Stomach smooth muscle (tissue), 2 donors: ENCODE results near the gene RHCG.

Experiments
- H3K27ac ChIP-seq: one replicate; pipeline ENCODE4 v1.7.0; 2013; ENCODE audit warnings: mild to moderate bottlenecking, low read length, inconsistent platforms
- H3K27me3 ChIP-seq, 2 donors: one replicate each; pipeline ENCODE4 v1.7.0; 2013; ENCODE audit warnings: low read length in 2 of 2; ENCODE audit not compliant: insufficient read depth in 2 of 2, control insufficient read depth in 1 of 2
- H3K36me3 ChIP-seq, 2 donors: one replicate each; pipeline ENCODE4 v1.7.0; 2013; ENCODE audit warnings: low read length in 2 of 2; ENCODE audit not compliant: control insufficient read depth in 2 of 2, insufficient read depth in 2 of 2
- H3K4me1 ChIP-seq: one replicate; pipeline ENCODE4 v1.7.0; 2013; ENCODE audit warnings: low read length; ENCODE audit not compliant: control insufficient read depth, insufficient read depth
- H3K4me3 ChIP-seq, 2 donors: one replicate each; pipeline ENCODE4 v1.7.0; 2013; ENCODE audit warnings: low read length in 2 of 2
- H3K9ac ChIP-seq, 2 donors: one replicate each; pipeline ENCODE4 v1.7.0; 2013; ENCODE audit warnings: low read length in 2 of 2, mild to moderate bottlenecking in 1 of 2
- H3K9me3 ChIP-seq, 2 donors: one replicate each; pipeline ENCODE4 v1.7.0; 2013; ENCODE audit warnings: low read length in 2 of 2; ENCODE audit not compliant: control insufficient read depth in 2 of 2
- donor health status: healthy.
- donor health status: Pancreatic carcinoma.

Gene RHCG

GRCh38 chr15:89496155-89497098, at the start of gene RHCG:
Gene RHCG, minus strand, starts transcription at chr15:89496583. Its CDS starts 39 bp downstream, at chr15:89496544.
- H3K36me3 ChIP-seq = no peaks in the 10 kb centered on the region
- no peaks in the 10 kb centered on the region for H3K9me3 ChIP-seq
- peak within 1 kb of the TSS in 1 of 2 donors; percentile 22 for H3K4me3 ChIP-seq
- H3K27ac ChIP-seq = no peak within 1 kb of the TSS
- no peak within 1 kb of the TSS for H3K9ac ChIP-seq
- peaks cover 32 to 42% of the 10 kb centered on the region in 2 donors for H3K27me3 ChIP-seq
- no peaks in the 10 kb centered on the region for H3K4me1 ChIP-seq

DNA sequence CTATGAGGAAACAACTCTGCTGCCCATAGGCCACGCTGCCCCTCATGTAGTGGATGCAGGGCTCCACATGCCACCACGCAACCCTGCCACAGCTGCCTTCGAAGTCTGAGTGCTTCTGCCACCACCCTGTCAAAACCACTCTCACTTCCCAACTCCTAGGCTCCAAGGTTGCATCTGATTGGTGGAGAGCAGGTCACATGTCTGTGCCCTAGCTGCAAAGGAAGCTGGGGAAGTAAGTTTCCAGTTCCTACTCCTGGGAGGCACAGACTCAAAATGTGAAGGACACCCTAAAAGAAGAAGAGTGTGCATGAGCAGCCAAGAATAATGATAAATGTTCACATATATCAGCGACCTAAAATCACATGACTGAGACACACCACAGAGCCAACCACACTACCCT, 47.0 kb upstream of the RHCG start:
- no peaks in the 10 kb centered on the region for H3K27me3 ChIP-seq
- H3K36me3 ChIP-seq = no peaks in the 10 kb centered on the region
- H3K27ac ChIP-seq = no peak overlapping the region

GRCh38 chr15:89542369-89542768, 46.0 kb upstream of the RHCG start:
- Histone ChIP-seq H3K27ac (no peak overlapping the region), H3K36me3 (no peaks in the 10 kb centered on the region), H3K9me3 (peaks cover 0 to 6% of the 10 kb centered on the region in 2 donors), H3K9ac (no peak overlapping the region), H3K4me3 (no peak overlapping the region), H3K4me1 (no peaks in the 10 kb centered on the region), H3K27me3 (no peaks in the 10 kb centered on the region)

More for the DNA sequence above, 47.0 kb upstream of the RHCG start:
- Histone ChIP-seq H3K9ac (no peak overlapping the region), H3K4me1 (no peaks in the 10 kb centered on the region), H3K9me3 (no peaks in the 10 kb centered on the region), H3K4me3 (no peak overlapping the region)

DNA sequence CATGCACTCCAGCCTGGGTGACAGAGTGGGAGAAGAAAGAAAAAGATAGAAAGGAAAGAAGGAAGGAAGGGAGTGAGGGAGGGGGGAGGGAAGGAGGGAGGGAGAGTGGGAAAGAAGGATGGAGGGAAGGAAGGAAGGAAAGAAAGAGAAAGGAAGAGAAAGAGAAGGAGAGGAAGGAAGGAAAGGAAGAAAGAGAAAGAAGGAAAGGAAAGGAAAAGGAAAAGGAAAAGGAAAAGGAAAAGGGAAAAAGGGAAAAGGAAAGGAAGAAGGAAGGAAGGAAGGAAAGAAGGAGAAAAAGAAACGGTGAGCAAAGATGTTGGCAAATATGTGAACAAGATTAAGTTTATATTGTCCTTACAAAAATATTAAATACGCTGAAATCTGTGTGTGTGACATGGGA, 42.6 kb upstream of the RHCG start:
- no peak overlapping the region for H3K4me3 ChIP-seq
- no peaks in the 10 kb centered on the region for H3K27me3 ChIP-seq
- no peak overlapping the region for H3K27ac ChIP-seq
- no peak overlapping the region for H3K9ac ChIP-seq
- H3K4me1 ChIP-seq = no peaks in the 10 kb centered on the region
- H3K9me3 ChIP-seq = peaks cover 0 to 6% of the 10 kb centered on the region in 2 donors
- no peaks in the 10 kb centered on the region for H3K36me3 ChIP-seq

DNA sequence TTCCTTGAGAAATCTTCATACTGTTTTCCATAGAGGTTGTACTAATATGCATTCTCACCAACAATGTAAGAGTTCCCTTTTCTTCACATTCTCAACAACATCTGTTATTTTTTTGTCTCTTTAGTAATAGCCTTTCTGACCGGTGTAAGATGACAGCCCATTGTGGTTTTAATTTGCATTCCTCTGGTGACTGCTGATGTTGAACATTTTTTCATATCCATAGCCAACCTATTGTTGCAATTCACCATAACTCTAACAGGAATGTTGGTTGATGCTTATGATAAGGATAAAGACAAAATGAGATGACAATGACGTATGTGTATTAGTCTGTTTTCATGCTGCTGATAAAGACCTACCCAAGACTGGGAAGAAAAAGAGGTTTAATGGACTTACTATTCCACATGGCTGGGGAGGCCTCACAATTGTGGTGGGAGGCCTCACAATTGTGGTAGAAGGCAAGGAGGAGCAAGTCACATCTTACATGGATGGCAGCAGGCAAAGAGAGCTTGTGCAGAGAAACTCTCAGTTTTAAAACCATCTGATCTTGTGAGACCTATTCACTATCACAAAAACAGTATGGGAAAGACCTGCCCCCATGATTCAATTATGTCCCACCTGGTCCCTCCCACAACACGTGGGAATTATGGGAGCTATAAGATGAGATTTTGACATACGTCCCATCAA, 37.6 kb upstream of the RHCG start:
- Histone ChIP-seq H3K4me3 (no peak overlapping the region), H3K27ac (no peak overlapping the region), H3K9me3 (peaks cover 0 to 6% of the 10 kb centered on the region in 2 donors), H3K36me3 (no peaks in the 10 kb centered on the region), H3K4me1 (no peaks in the 10 kb centered on the region), H3K9ac (no peak overlapping the region), H3K27me3 (no peaks in the 10 kb centered on the region)

DNA sequence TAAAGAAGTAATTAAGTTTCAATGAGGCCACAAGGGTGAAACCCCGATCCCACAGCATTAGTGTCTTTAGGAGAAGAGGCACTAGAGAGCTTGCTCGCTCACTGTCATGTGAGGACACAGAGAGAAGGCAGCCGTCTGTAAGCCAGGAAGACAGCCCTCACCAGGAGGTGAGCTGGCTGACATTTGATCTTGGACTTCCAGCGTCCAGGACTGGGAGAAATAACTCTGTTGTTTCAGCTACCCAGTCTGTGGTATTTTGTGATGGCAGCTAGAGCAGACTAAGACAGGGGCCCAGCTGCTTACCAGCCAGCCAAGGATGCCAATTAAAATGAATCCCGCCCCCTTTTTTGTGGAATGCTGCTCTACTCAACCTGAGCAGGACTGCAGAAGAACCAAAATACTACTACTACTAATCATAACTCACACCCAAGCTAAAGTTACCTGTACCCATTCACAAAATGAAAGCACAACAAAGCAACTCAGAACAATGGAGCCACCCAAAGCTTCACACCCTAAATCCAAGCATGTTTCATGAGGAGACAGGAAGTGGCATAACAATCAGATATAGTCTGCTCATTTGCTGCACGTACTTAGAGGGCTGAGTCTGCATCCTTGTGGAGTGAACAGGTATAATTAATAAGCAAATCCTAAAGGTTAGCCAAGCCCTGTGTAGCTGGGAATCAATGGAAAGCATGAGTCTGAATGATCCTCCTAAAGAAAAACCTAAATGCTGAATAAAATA, 35.6 kb upstream of the RHCG start:
- Histone ChIP-seq H3K9ac (no peak overlapping the region), H3K4me1 (no peaks in the 10 kb centered on the region), H3K36me3 (no peaks in the 10 kb centered on the region), H3K27ac (no peak overlapping the region), H3K27me3 (no peaks in the 10 kb centered on the region), H3K9me3 (no peaks in the 10 kb centered on the region), H3K4me3 (no peak overlapping the region)

DNA sequence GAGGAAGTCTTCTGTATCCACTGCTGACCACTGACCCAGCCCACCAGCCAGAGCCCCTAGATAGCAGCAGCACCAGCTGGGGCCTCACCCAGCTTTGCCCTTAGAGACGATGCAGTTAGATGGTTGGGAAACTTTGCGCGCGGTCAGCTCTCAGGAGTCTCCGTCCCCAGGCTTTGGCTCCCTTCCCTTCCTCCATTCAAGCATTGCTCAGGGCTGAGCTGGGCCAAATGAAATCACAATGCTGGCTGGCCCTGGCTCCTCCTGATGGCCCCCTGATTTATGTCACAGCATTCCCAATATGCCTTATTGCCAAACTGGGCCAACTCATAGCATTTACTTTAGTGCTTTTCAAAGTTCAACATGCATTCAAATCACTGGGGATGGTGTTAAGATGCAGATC, 34.6 kb upstream of the RHCG start:
- H3K4me3 ChIP-seq = no peak overlapping the region

GRCh38 chr15:89528757-89529352, 32.5 kb upstream of the RHCG start:
- Histone ChIP-seq H3K9ac (no peak overlapping the region), H3K27me3 (peaks cover 0 to 3% of the 10 kb centered on the region in 2 donors), H3K4me3 (no peak overlapping the region), H3K27ac (no peak overlapping the region), H3K36me3 (no peaks in the 10 kb centered on the region), H3K4me1 (no peaks in the 10 kb centered on the region), H3K9me3 (no peaks in the 10 kb centered on the region)

More for the DNA sequence above, 34.6 kb upstream of the RHCG start:
- Histone ChIP-seq H3K27ac (no peak overlapping the region), H3K27me3 (peaks cover 0 to 3% of the 10 kb centered on the region in 2 donors), H3K4me1 (no peaks in the 10 kb centered on the region), H3K9me3 (no peaks in the 10 kb centered on the region), H3K9ac (no peak overlapping the region), H3K36me3 (no peaks in the 10 kb centered on the region)

DNA sequence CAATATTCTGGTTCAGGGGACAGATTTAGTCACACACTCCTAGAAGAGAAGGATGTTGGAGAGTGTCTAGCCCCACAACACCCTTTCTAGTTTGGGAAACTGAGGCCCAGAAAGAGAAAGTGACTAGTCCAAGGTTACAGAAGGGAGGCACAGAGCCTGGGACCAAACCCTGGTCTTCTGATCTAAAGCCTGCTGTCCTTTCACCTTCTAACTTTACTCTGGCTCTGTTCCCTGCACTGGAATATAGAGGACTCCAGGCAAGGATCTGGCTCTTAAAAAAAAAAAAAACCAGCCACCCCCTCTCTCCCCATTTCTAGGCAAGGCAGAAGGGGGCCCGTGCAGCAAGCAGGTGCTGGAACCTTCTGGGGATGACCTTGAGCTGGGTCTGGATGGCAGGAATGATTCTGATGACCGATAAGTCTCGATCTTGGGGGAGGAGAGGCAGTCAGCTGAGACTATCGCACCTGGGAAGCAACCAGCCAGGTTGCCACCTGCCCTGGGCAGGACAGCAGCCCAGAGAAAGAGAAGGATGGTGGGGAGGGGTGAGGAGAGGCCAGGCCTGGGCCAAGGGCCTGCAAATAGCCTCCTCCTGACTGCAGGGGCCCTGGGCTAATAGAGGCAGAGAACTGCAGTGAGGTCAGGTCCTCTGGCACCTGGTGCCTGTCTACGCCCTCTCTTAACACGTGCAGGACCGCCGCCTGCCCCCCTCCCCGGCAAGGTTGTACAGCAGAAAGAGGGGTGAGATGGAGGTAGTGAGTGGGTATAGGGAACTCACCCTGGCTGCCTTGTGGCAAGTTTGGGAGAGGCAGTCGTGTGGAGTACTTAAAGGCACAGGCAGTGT, 30.4 kb upstream of the RHCG start:
- no peak overlapping the region for H3K4me3 ChIP-seq
- no peak overlapping the region for H3K27ac ChIP-seq
- H3K4me1 ChIP-seq = no peaks in the 10 kb centered on the region
- no peaks in the 10 kb centered on the region for H3K36me3 ChIP-seq
- peaks cover 0 to 6% of the 10 kb centered on the region in 2 donors for H3K27me3 ChIP-seq
- no peaks in the 10 kb centered on the region for H3K9me3 ChIP-seq
- H3K9ac ChIP-seq = no peak overlapping the region
